ENCODE measurements around the gene SUGCT.
"Not testable (repeated sequence)": the region's sequence is repeated elsewhere in the genome, so short reads cannot be mapped to it uniquely, and the experiment has no call there.

SUGCT gene

GRCh38 chr7:40587419-40587818 lies 452.6 kb downstream of the SUGCT start:
- no peak for DNase-seq

GRCh38 chr7:40595129-40595528 lies 460.3 kb downstream of the SUGCT start:
- DNase-seq: no peak

- DNase-seq: no peak
These were observed 461.0 kb downstream of the SUGCT start for GRCh38 chr7:40595832-40596231.

GRCh38 chr7:40597517-40597916 lies 462.7 kb downstream of the SUGCT start:
- no peak for DNase-seq

- DNase-seq: no peak
These were observed 464.1 kb downstream of the SUGCT start for GRCh38 chr7:40598915-40599314.

GRCh38 chr7:40599836-40600235 lies 465.0 kb downstream of the SUGCT start:
- DNase-seq: no peak

- not testable (repeated sequence) for DNase-seq
These were observed 467.5 kb downstream of the SUGCT start for GRCh38 chr7:40602351-40602750.

- peak; percentile 3 to 14 for DNase-seq
These were observed 470.0 kb downstream of the SUGCT start for GRCh38 chr7:40604601-40605438.

GRCh38 chr7:40608321-40609075 lies 473.7 kb downstream of the SUGCT start:
- DNase-seq: no peak

GRCh38 chr7:40610461-40610860 lies 475.7 kb downstream of the SUGCT start:
- DNase-seq: no peak

GRCh38 chr7:40611095-40611871 lies 476.5 kb downstream of the SUGCT start:
- DNase-seq: no peak

GRCh38 chr7:40612298-40612697 lies 477.5 kb downstream of the SUGCT start:
- DNase-seq: no peak

GRCh38 chr7:40619647-40620046 lies 484.8 kb downstream of the SUGCT start:
- no peak for DNase-seq

- no peak for DNase-seq
These were observed 486.8 kb downstream of the SUGCT start for GRCh38 chr7:40621592-40621998.

GRCh38 chr7:40622941-40623501 lies 488.2 kb downstream of the SUGCT start:
- no peak for DNase-seq

GRCh38 chr7:40623863-40624262 lies 489.1 kb downstream of the SUGCT start:
- no peak for DNase-seq

GRCh38 chr7:40627361-40627760 lies 492.6 kb downstream of the SUGCT start:
- DNase-seq: not testable (repeated sequence)

- DNase-seq: no peak
These were observed 495.1 kb downstream of the SUGCT start for GRCh38 chr7:40629891-40630290.

- no peak for DNase-seq
These were observed 499.3 kb downstream of the SUGCT start for GRCh38 chr7:40634118-40634517.

GRCh38 chr7:40638545-40639320 lies 503.9 kb downstream of the SUGCT start:
- no peak for DNase-seq

- no peak for DNase-seq
These were observed 505.8 kb downstream of the SUGCT start for GRCh38 chr7:40640566-40640965.

- no peak for DNase-seq
These were observed 506.9 kb downstream of the SUGCT start for GRCh38 chr7:40641701-40642100.
